Mesenteric fat pad (tissue), 1 donor: ENCODE data around the gene KCTD1. TPM values are rescaled to one million over a fixed set of nuclear protein-coding genes. Genes with fewer than 3 reads are reported as not detected.

Experiments used
- microRNA-seq: library from miRNA; unstranded; fragments of <30 nt; microRNA quantifications from one replicate; pipeline ENCODE4 v1.2.0, GENCODE V29; 2020; ENCODE audit warnings: borderline number of aligned reads
- total RNA-seq: library from RNA; stranded (reverse); fragmentation: NEBNext Ultra II Directional; extraction: Animal tissue kit (Norgen Biotek cat#: 25700); gene quantifications from one replicate; pipeline ENCODE4 v1.2.1, GENCODE V29; 2021
- donor health status: DM: yes; HTN: yes; CAD: no.

The KCTD1 gene
- total RNA-seq, 1 donor from 2014 or later: 5.9 TPM

Small RNA genes within 50 kb of the gene (microRNA-seq; reads per million reads assigned to microRNA genes)
- not detected for gene MIR8057
